ENCODE measurements around the gene FIP1L1.

DNA sequence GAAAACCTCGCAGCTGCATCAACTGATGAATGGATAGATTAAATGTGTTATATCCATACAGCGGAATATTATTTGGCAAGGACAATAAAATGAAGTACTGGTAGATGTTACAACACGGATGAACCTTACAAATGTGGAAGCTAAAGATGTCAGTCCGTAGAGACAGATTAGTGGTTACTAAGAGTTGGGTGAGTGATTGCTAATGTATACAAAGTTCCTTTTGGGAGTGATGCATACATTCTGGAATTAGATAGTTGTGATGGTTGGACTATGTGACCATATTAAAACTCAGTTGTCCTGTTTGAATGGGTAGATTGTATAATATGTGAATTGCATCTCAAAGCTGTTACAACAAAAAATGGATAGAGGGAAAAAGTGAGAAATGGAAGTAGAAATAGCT lies 2.8 kb downstream of the FIP1L1 start:
- TF ChIP-seq CTCF (IDR thresholded peaks at IDR 0.05; ENCODE audit: low read depth, low read length) (no peak), EZH2phosphoT487 (IDR thresholded peaks at IDR 0.05; ENCODE audit: low read depth) (no peak)

Measured in OCI-LY3 (cell line).